Loucy (cell line): ENCODE results near the gene ASTN2.

Experiments
- H2AFZ ChIP-seq: fragments of 200-600 bp; sonication (generic); 2 replicates; pipeline ENCODE4 v1.6.0; 2016; ENCODE audit warnings: antibody characterized with exemption, mild to moderate bottlenecking, low read length, moderate library complexity
- H3F3A ChIP-seq: fragments of 200-600 bp; 2 replicates; pipeline ENCODE4 v1.6.0; 2016; ENCODE audit warnings: antibody characterized with exemption, low read depth, mild to moderate bottlenecking
- H3K27me3 ChIP-seq: fragments of 200-600 bp; sonication (generic); 2 replicates; pipeline ENCODE4 v1.6.1; 2014; ENCODE audit warnings: low read length, mild to moderate bottlenecking; ENCODE audit not compliant: insufficient read depth, poor library complexity, severe bottlenecking
- H3K36me3 ChIP-seq: fragments of 200-600 bp; sonication (generic); 2 replicates; pipeline ENCODE4 v1.6.1; 2016; ENCODE audit warnings: low read length; ENCODE audit not compliant: insufficient read depth
- H3K4me1 ChIP-seq: fragments of 200-600 bp; sonication (generic); 2 replicates; pipeline ENCODE4 v1.5.1; 2014; ENCODE audit warnings: low read length, mild to moderate bottlenecking; ENCODE audit not compliant: insufficient read depth, poor library complexity, severe bottlenecking
- H3K4me2 ChIP-seq: fragments of 200-600 bp; sonication (generic); 2 replicates; pipeline ENCODE4 v1.6.0; 2014; ENCODE audit warnings: antibody characterized with exemption, low read length, low read depth, mild to moderate bottlenecking; ENCODE audit not compliant: poor library complexity, severe bottlenecking
- H3K4me3 ChIP-seq: fragments of 200-600 bp; sonication (generic); 2 replicates; pipeline ENCODE4 v1.5.1; 2014; ENCODE audit warnings: low read length, mild to moderate bottlenecking, mixed read lengths; ENCODE audit not compliant: poor library complexity, severe bottlenecking
- H3K79me2 ChIP-seq: fragments of 200-600 bp; sonication (generic); 2 replicates; pipeline ENCODE4 v1.6.1; 2014; ENCODE audit warnings: low read length; ENCODE audit not compliant: insufficient read depth
- H3K9ac ChIP-seq: fragments of 200-600 bp; sonication (generic); 2 replicates; pipeline ENCODE4 v1.6.0; 2014; ENCODE audit warnings: mild to moderate bottlenecking, low read depth, low read length, moderate library complexity; ENCODE audit not compliant: poor library complexity, severe bottlenecking
- H3K9me2 ChIP-seq: fragments of 200-600 bp; sonication (generic); replicated peaks from 2 replicates; pipeline ENCODE4 v1.6.1; 2016; ENCODE audit warnings: low read depth, low read length, mixed read lengths
- H3K9me3 ChIP-seq: fragments of 200-600 bp; sonication (generic); 2 replicates; pipeline ENCODE4 v1.6.1; 2014; ENCODE audit warnings: mild to moderate bottlenecking, antibody characterized with exemption, low read length, low read depth; ENCODE audit not compliant: insufficient read depth
- H4K20me1 ChIP-seq: fragments of 200-600 bp; sonication (generic); 2 replicates; pipeline ENCODE4 v1.6.0; 2014; ENCODE audit warnings: antibody characterized with exemption, low read length, mild to moderate bottlenecking; ENCODE audit not compliant: insufficient read depth, poor library complexity, severe bottlenecking
- EZH2phosphoT487 ChIP-seq: fragments of 200-600 bp; IDR thresholded peaks from 2 replicates; pipeline ENCODE4 v1.6.1; 2018; ENCODE audit warnings: antibody characterized with exemption, mild to moderate bottlenecking, moderate library complexity, borderline replicate concordance
- TF ChIP-seq, protein P1 (sequence below): fragments of 200-600 bp; sonication (generic); conservative IDR thresholded peaks from 2 replicates; pipeline ENCODE4 v1.5.1; 2014; ENCODE audit warnings: mild to moderate bottlenecking, antibody characterized with exemption, low read length

ASTN2 gene

DNA sequence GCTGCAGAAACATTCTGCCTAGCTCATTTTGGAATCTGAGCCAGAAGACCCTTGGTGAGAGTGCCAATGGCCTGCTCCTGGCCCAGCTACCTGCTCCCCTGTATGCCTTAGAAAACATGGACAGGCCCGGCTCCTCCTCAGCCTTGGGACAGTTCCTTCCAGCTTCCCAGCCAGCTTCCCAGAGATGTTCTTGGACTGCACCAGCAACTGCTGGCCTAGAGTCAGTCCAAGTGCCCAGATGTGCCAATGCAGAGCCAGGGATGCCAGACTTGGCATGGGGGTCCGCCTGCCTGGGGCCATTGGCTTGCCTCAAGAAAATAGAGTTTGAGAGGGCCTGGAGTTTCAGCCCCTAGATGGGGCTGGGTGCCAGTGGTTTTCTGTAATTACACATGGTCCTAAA, 870.0 kb downstream of the ASTN2 start:
- Histone ChIP-seq H3F3A (no peaks in the 10 kb centered on the region), H3K4me1 (peaks cover 15% of the 10 kb centered on the region), H3K9me3 (no peaks in the 10 kb centered on the region; the same call in 1 of the 2 replicates), H3K9ac (no peak overlapping the region), H3K4me3 (no peak overlapping the region), H3K36me3 (no peaks in the 10 kb centered on the region), H3K79me2 (no peaks in the 10 kb centered on the region), H3K27me3 (no peaks in the 10 kb centered on the region), H3K9me2 (no peaks in the 10 kb centered on the region), H2AFZ (no peak overlapping the region), H4K20me1 (no peaks in the 10 kb centered on the region), H3K4me2 (no peak overlapping the region)
- no peak for TF ChIP-seq EZH2phosphoT487
- TF ChIP-seq, protein P1, sequence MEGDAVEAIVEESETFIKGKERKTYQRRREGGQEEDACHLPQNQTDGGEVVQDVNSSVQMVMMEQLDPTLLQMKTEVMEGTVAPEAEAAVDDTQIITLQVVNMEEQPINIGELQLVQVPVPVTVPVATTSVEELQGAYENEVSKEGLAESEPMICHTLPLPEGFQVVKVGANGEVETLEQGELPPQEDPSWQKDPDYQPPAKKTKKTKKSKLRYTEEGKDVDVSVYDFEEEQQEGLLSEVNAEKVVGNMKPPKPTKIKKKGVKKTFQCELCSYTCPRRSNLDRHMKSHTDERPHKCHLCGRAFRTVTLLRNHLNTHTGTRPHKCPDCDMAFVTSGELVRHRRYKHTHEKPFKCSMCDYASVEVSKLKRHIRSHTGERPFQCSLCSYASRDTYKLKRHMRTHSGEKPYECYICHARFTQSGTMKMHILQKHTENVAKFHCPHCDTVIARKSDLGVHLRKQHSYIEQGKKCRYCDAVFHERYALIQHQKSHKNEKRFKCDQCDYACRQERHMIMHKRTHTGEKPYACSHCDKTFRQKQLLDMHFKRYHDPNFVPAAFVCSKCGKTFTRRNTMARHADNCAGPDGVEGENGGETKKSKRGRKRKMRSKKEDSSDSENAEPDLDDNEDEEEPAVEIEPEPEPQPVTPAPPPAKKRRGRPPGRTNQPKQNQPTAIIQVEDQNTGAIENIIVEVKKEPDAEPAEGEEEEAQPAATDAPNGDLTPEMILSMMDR: no peak

DNA sequence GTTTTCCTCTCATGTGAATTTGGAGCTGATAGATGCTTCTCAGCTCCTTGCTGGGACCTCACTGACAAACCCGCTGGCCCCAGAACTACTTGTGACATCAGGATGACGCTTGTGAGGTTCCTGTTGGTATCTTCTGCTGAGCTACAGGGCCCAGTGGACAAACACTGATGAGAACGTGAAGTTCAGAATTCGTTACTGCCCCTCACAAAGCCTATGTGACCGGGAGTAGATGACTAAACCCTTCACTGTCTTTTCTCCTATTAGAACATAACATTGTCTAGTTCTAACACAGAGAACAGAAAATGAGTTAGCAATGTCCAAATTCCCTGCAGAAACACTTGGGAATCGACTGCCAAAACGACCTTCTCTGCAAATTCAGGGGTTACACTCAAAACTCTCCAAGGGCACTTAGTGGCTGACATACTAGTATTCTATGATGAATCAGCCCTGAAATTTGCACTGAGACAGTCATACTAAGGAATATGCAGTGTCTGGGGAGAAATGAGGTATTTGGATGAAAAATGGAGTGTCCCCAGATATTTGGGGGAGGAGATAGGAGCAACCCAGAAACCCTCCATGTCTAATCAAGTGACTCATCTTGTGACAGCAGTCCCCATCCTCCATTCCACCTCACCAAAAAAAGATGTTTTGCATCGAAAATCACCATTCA, 871.0 kb downstream of the ASTN2 start:
- Histone ChIP-seq H4K20me1 (no peaks in the 10 kb centered on the region), H3K4me3 (no peak overlapping the region), H3K9me3 (no peaks in the 10 kb centered on the region; the same call in 1 of the 2 replicates), H3K27me3 (no peaks in the 10 kb centered on the region), H3K9ac (no peak overlapping the region), H3K36me3 (no peaks in the 10 kb centered on the region), H3K4me2 (no peak overlapping the region), H3F3A (no peaks in the 10 kb centered on the region), H2AFZ (no peak overlapping the region), H3K79me2 (no peaks in the 10 kb centered on the region), H3K4me1 (peaks cover 4% of the 10 kb centered on the region), H3K9me2 (no peaks in the 10 kb centered on the region)
- TF ChIP-seq EZH2phosphoT487: no peak
- TF ChIP-seq, protein P1: no peak

DNA sequence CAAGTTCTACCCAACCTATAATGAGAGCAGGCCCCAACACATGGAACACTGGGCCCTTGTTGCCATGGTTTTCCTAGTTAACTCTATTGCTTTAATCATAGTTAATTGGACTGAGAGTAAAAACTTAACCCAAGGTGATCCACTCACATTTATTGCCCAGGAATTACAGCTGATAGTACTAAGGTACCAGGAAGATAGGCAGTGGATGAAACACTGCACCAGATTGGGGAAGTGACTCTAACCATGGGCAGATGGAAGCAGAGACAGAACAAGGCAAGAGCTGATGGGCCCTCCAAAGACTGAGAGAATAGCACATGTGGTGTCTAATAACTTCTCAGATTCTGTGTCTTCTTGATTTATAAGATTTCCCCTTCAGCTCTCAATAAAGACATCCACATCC, 873.5 kb downstream of the ASTN2 start:
- Histone ChIP-seq H3F3A (no peaks in the 10 kb centered on the region), H3K9ac (no peak overlapping the region), H3K27me3 (no peaks in the 10 kb centered on the region), H3K4me1 (no peaks in the 10 kb centered on the region), H2AFZ (no peak overlapping the region), H3K79me2 (no peaks in the 10 kb centered on the region), H3K9me2 (no peaks in the 10 kb centered on the region), H3K4me3 (no peak overlapping the region), H4K20me1 (no peaks in the 10 kb centered on the region), H3K36me3 (no peaks in the 10 kb centered on the region), H3K4me2 (no peak overlapping the region), H3K9me3 (no peaks in the 10 kb centered on the region; the same call in 1 of the 2 replicates)
- TF ChIP-seq, protein P1: no peak
- TF ChIP-seq EZH2phosphoT487: no peak
